HG02870 (cell line): ENCODE results near the gene NAA50.

Source experiments
- ATAC-seq: cut with Tn5 transposase; IDR thresholded peaks from one replicate; pipeline ENCODE4 v1.9.1; 2021; ENCODE audit warnings: mild to moderate bottlenecking, moderate library complexity; ENCODE audit not compliant: unreplicated experiment

NAA50 gene

DNA sequence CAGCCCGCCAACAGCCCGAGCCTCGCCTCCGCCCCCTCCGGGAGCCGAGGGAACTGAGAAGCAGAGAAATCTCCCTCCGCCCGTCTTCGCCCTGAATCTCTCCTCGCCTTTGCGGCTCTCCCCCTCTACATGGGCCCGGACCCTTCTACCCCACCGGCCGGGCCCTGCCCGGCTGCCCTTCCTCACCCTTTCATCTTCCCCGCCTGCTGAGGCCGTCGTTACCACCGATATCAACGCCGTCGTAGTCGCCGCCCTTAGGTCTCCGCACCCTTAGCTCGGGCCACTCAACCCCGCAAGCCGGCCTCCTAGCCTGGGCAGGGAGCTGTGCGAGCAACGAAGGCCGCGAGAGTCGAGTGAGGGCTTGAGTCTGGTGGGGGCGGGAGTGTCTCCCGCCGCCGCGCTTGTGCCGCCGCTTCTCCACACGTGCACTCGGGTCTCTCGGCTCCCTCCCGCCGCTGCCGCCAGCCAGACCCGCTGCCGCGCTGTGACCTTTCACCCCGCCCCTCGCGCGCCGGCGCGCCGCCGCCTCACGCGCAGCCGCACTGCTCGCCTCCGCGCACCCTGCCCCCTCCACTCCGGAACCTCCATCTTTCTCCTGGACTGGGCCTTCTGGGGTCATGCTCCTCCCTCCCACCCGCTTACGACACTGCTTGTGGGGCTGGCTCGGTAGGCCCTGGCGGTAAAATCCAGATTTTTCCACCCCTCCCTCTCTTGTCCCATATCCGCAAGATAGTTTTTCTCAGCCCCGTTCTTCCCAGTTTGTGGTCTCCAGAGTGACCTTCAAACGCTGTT is at the start of gene NAA50:
Gene NAA50 (minus strand): TSS at position 494 of the 792 bp plus-strand sequence. CDS start 300 bp downstream, at position 194.
- peak; percentile 39 for ATAC-seq

GRCh38 chr3:113795693-113796092 is 49.6 kb upstream of the NAA50 start:
- ATAC-seq: no peak

GRCh38 chr3:113794526-113794925 is 48.5 kb upstream of the NAA50 start:
- no peak for ATAC-seq

DNA sequence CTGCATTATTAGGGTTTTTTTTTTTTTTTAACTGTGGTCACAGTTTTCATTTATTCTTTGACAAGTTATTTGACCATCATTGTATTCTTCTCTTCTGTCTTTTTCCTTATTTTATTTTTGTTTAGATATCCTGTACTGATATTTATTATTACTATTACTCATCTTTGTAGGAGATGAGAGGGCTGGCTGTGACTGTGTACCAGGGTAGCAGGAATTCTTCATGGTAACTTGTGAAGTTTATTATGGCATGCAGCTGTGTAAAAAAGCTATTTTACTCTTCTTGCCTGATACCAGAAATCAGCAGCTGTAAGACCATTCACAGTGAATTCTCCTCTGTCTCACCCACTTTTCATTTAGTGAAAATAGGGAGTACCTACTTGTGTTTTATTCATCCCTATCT is 45.3 kb upstream of the NAA50 start:
- no peak for ATAC-seq

DNA sequence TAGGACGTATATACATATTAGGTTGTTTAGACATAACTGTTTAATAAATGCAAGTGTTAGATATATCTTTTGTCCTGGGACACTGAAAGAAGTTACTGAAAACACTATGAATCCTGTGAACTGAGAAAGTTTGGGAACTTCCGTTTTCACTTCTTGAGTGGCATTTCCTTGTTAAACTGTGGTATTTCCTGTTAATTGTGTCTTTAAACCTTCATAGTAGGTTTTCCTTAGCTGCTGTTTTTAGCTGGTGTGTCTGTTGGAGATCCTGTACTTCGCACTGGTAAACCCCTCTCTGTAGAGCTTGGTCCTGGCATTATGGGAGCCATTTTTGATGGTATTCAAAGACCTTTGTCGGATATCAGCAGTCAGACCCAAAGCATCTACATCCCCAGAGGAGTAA is 37.9 kb upstream of the NAA50 start:
- ATAC-seq: no peak

GRCh38 chr3:113783463-113783862 is 37.4 kb upstream of the NAA50 start:
- ATAC-seq: peak; percentile 44

DNA sequence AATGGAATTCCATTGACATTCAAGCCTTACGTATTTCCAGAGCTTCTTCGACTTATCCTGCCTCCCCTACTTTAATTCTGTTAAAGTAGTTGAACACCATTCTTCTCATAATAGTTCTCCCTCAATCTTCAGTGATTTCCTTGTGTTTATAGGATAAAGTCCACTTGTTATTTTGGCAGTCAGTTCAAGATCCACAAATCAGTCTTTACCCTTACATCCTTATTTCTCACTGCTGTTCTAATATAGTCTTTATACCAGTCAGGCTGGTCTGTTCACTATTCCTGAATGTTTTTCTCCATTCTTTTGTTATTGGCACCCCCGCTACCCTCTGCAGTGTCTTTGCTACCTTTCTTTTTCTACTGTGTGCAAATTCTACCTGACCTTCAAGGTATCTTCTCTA is 30.5 kb upstream of the NAA50 start:
- ATAC-seq: no peak

DNA sequence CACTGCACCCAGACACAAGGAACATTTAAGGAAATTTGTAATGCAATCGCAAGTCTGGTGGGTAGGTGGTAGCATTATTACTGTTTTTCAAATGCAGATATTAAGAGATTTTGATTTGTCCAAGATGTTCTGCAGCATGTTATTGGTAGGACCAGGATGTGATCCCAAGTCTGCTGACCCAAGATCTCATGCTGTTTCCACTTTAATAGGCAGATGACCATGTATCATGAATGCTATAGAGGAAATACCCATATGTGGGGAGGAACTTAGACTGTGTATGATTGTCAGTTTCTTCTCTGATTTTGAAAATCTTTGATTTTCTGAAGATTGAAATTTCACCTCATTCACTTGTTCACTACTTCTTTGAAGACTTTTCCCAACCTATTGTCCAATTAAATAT is 29.5 kb upstream of the NAA50 start:
- ATAC-seq: no peak

GRCh38 chr3:113773381-113773780 is 27.3 kb upstream of the NAA50 start:
- no peak for ATAC-seq

GRCh38 chr3:113771993-113772392 is 25.9 kb upstream of the NAA50 start:
- no peak for ATAC-seq

GRCh38 chr3:113769551-113769950 is 23.5 kb upstream of the NAA50 start:
- no peak for ATAC-seq

GRCh38 chr3:113764698-113765097 is 18.6 kb upstream of the NAA50 start:
- no peak for ATAC-seq

- ATAC-seq: no peak
Measured at GRCh38 chr3:113758389-113759024, 12.5 kb upstream of the NAA50 start.

- no peak for ATAC-seq
Measured at GRCh38 chr3:113754494-113755159, 8.6 kb upstream of the NAA50 start.

- no peak for ATAC-seq
Measured at GRCh38 chr3:113753376-113753985, 7.4 kb upstream of the NAA50 start.

DNA sequence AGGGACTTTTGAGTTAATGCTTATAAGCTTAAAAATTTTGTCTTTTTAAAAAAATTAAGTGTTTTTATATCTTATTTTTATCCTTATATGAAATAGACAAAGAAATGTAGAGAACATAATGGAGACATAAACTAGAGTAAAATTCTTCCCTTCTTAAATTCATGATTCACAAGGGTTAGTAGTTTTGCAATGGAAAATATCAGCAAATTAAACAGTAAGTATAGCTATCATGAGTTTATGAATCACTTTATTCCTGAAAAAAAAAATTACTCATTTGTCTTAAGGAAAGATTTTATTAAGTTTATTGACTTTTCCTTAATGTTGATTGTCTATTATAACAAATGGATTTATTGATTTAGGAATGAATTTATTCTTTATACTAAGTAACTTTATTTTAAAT is 5.1 kb upstream of the NAA50 start:
- no peak for ATAC-seq

DNA sequence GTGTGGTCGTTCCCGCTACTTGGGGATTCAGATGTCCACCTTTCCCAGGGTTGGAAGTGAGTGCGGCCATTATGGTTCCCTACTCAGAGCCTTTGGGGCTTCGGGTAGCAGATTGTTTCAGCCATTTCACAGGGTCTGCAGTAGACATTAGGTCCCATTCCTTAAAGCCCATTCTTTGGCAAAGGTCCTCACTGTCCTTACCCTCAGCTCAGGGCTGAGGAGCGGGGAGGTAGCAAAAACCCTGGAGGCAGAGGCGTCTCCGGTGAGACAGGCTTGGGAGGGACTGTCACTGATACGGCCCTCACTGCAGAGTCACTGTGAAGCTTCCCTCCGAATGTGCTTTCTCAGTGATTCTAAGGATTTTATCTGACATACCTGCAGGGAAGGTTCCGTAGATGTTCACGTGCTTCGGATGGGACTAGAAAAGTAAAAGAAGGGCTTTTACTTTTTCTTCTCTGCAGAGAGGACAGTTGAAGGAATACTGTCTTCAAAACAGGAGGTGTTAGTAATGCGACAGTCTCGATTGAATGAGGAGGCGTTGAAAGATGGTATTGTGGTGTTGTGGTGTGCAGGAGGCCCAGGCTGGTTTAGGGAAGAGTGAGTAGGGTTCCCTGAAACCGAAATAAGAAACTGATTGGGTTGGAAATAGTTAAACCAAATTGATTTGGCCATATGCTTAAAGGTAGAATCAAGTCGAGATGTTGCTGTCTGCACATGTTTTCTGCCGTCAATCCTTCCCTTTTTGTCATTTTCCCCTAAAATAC is 1.4 kb upstream of the NAA50 start:
- ATAC-seq: no peak

DNA sequence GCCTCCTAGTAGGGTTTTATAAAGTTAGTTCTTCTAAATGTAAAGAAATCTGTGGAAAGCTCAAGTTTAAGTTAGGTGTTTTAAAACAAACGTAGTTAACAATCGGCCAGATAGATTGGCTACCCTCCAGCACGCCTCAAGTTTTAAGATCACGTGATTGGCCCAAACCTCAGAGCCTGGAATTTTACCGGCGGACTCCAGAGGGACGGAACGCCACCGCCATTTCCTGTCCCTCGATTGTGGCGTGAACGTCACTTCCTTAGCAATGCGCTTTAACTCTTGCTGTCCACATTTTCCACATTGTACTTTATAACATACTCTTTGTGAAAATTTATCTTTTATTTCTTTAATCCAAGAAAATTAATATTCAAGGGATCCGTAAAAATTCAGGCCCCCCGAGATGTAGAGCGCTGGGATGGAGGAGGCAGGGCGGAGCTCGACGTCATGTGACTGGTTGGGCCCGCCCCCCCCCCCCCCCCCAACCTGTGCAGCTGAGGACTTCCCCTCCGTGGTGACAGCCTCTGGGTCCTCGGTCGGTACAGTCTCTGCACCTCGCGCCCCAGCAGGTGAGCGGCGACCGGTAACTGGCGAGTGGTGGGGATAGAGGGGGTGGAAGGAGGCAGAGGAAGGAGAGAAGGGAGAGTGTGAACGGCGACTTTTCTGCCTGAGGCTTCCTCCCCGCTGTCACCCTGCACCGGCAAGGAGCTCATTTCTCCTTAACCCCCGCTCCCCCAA is 666 bp upstream of the NAA50 start, which contains the start of gene ATP6V1A:
Gene ATP6V1A (plus strand): TSS at position 488 of the 735 bp plus-strand sequence. CDS start 31,719 bp downstream, outside the sequence.
- ATAC-seq: peak; percentile 32

- ATAC-seq: peak; percentile 61
Measured at GRCh38 chr3:113744941-113745755, 901 bp downstream of the NAA50 start.
